HL-60 (cell line): ENCODE data around the gene EHBP1.
A peak's percentile ranks its signal among the peaks of the same experiment; 100 is the strongest.

Experiments
- DNase-seq, 2 experiments: peaks; one replicate each; pipeline ENCODE4 v3.0.0-alpha.2; 2010 to 2020; ENCODE audit warnings: low read depth in 1 of 2, low spot score in 1 of 2
- H3K27ac ChIP-seq: fragments of 250-450 bp; sonication (Bioruptor Pico); replicated peaks from 2 replicates; pipeline ENCODE4 v1.5.1; 2020; ENCODE audit warnings: mild to moderate bottlenecking, moderate library complexity
- H3K27me3 ChIP-seq: fragments of 250-450 bp; sonication (Bioruptor Pico); 2 replicates; pipeline ENCODE4 v1.5.1; 2021; ENCODE audit warnings: mild to moderate bottlenecking, moderate library complexity; ENCODE audit not compliant: insufficient read depth, poor library complexity, severe bottlenecking
- H3K4me3 ChIP-seq: replicated peaks from 2 replicates; pipeline ENCODE4 v1.5.1; 2011; ENCODE audit warnings: mild to moderate bottlenecking, control low read depth, low read length; ENCODE audit not compliant: insufficient read depth
- CTCF ChIP-seq: IDR thresholded peaks from one replicate; pipeline ENCODE4 v1.5.1; 2011; ENCODE audit warnings: low read length, control low read depth, inconsistent platforms; ENCODE audit not compliant: insufficient read depth
- GABPA ChIP-seq: IDR thresholded peaks from 2 replicates; pipeline ENCODE4 v1.6.1; 2012; ENCODE audit warnings: low read depth
- POLR2AphosphoS5 ChIP-seq: IDR thresholded peaks from 2 replicates; pipeline ENCODE4 v1.6.1; 2012; ENCODE audit warnings: low read depth
- SPI1 ChIP-seq: IDR thresholded peaks from 2 replicates; pipeline ENCODE4 v1.6.1; 2012; ENCODE audit warnings: low read depth, mild to moderate bottlenecking, borderline replicate concordance
- TF ChIP-seq, protein P1 (sequence below): IDR thresholded peaks from 2 replicates; pipeline ENCODE4 v1.6.1; 2012; ENCODE audit warnings: low read depth; ENCODE audit not compliant: insufficient replicate concordance

EHBP1 gene

GRCh38 chr2:62814123-62814522 is 108.6 kb downstream of the EHBP1 start:
- no peak overlapping the region for H3K4me3 ChIP-seq
- TF ChIP-seq SPI1 (no peak), CTCF (no peak), POLR2AphosphoS5 (no peak), GABPA (no peak)
- TF ChIP-seq, protein P1, sequence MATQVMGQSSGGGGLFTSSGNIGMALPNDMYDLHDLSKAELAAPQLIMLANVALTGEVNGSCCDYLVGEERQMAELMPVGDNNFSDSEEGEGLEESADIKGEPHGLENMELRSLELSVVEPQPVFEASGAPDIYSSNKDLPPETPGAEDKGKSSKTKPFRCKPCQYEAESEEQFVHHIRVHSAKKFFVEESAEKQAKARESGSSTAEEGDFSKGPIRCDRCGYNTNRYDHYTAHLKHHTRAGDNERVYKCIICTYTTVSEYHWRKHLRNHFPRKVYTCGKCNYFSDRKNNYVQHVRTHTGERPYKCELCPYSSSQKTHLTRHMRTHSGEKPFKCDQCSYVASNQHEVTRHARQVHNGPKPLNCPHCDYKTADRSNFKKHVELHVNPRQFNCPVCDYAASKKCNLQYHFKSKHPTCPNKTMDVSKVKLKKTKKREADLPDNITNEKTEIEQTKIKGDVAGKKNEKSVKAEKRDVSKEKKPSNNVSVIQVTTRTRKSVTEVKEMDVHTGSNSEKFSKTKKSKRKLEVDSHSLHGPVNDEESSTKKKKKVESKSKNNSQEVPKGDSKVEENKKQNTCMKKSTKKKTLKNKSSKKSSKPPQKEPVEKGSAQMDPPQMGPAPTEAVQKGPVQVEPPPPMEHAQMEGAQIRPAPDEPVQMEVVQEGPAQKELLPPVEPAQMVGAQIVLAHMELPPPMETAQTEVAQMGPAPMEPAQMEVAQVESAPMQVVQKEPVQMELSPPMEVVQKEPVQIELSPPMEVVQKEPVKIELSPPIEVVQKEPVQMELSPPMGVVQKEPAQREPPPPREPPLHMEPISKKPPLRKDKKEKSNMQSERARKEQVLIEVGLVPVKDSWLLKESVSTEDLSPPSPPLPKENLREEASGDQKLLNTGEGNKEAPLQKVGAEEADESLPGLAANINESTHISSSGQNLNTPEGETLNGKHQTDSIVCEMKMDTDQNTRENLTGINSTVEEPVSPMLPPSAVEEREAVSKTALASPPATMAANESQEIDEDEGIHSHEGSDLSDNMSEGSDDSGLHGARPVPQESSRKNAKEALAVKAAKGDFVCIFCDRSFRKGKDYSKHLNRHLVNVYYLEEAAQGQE, result no peak
- no peaks in the 10 kb centered on the region for H3K27me3 ChIP-seq
- H3K27ac ChIP-seq, result no peak overlapping the region
- peak in 1 of 2 experiments; percentile 17 for DNase-seq

GRCh38 chr2:62817348-62817747 is 111.8 kb downstream of the EHBP1 start:
- Histone ChIP-seq H3K4me3 (no peak overlapping the region), H3K27ac (no peak overlapping the region), H3K27me3 (no peaks in the 10 kb centered on the region)
- no peak for DNase-seq
- TF ChIP-seq, protein P1, result no peak
- no peak for TF ChIP-seq GABPA
- no peak for TF ChIP-seq CTCF
- no peak for TF ChIP-seq SPI1
- TF ChIP-seq POLR2AphosphoS5, result no peak

- Histone ChIP-seq H3K27ac (no peak overlapping the region), H3K4me3 (no peak overlapping the region), H3K27me3 (no peaks in the 10 kb centered on the region)
- TF ChIP-seq SPI1 (no peak), POLR2AphosphoS5 (no peak)
- DNase-seq, result no peak
Observed at GRCh38 chr2:62817995-62818713, 112.6 kb downstream of the EHBP1 start.

GRCh38 chr2:62822549-62822948 is 117.0 kb downstream of the EHBP1 start:
- H3K27me3 ChIP-seq, result no peaks in the 10 kb centered on the region
- H3K27ac ChIP-seq, result no peak overlapping the region
- no peak for DNase-seq
- H3K4me3 ChIP-seq, result no peak overlapping the region
- TF ChIP-seq POLR2AphosphoS5 (no peak), CTCF (no peak), GABPA (no peak), SPI1 (no peak)
- TF ChIP-seq, protein P1, result no peak
